Heart left ventricle (tissue), 16 donors: ENCODE results near the gene NME3. TPM values are rescaled to one million over a fixed set of nuclear protein-coding genes. Genes with fewer than 3 reads are reported as not detected.

Experiments
- ATAC-seq, 4 donors: fragments of 200-7000 bp; cut with Tn5 transposase; one replicate each; pipeline ENCODE4 v1.9.1; 2020 to 2022; ENCODE audit warnings: moderate library complexity in 4 of 4, mild to moderate bottlenecking in 3 of 4, moderate number of reproducible peaks in 1 of 4
- DNase-seq, 5 donors: peaks; one replicate each; pipeline ENCODE4 v3.0.0-alpha.2; 2020
- H3K27ac ChIP-seq, 12 donors: fragments of 200-600 bp; sonication (generic) in 4 of 12; one replicate each; pipeline versions ENCODE4 v1.5.0 to v1.8.0; 2016 to 2022; ENCODE audit warnings: mild to moderate bottlenecking in 2 of 12
- H3K27me3 ChIP-seq, 9 donors: fragments of 200-600 bp; sonication (generic) in 2 of 9; one replicate each; pipeline versions ENCODE4 v1.5.1 to v1.8.0; 2016 to 2022; ENCODE audit warnings: mild to moderate bottlenecking in 3 of 9
- H3K36me3 ChIP-seq, 9 donors: fragments of 200-600 bp; sonication (generic) in 2 of 9; one replicate each; pipeline versions ENCODE4 v1.5.0 to v1.8.0; 2018 to 2022; ENCODE audit warnings: mild to moderate bottlenecking in 2 of 9
- H3K4me1 ChIP-seq, 12 donors: fragments of 200-600 bp; sonication (generic) in 4 of 12; one replicate each; pipeline versions ENCODE4 v1.5.0 to v1.8.0; 2016 to 2022; ENCODE audit warnings: mild to moderate bottlenecking in 3 of 12
- H3K4me3 ChIP-seq, 12 donors: fragments of 200-600 bp; sonication (generic) in 4 of 12; one replicate each; pipeline versions ENCODE4 v1.5.0 to v1.8.0; 2017 to 2022; ENCODE audit warnings: mild to moderate bottlenecking in 9 of 12, moderate library complexity in 4 of 12
- H3K9me3 ChIP-seq, 12 donors: fragments of 200-600 bp; sonication (generic) in 4 of 12; one replicate each; pipeline versions ENCODE4 v1.5.0 to v1.8.0; 2016 to 2022; ENCODE audit warnings: mild to moderate bottlenecking in 1 of 12
- POLR2A ChIP-seq, 2 donors: fragments of 450-650 bp; IDR thresholded peaks; one replicate each; pipeline ENCODE4 v1.6.1; 2017; ENCODE audit warnings: antibody characterized with exemption in 2 of 2, mild to moderate bottlenecking in 2 of 2, moderate library complexity in 2 of 2
- WGBS, 4 donors: extraction: QIAGEN DNeasy Blood & Tissue Kit in 2 of 4; methylation state at CpG; one replicate each; pipeline versions ENCODE4 v1.1.5 to v1.1.7; 2013 to 2018; 5-methylcytosine and 5-hydroxymethylcytosine counted together
- intact Hi-C, 10 donors: fragments of 100-400 bp; cut with DNase I; formaldehyde crosslinking; loops; one replicate each; pipeline versions ENCODE4 v1.11.1 to v1.14.2; 2022
- polyA plus RNA-seq, 2 donors: library from polyadenylated mRNA; stranded (reverse); fragments of 200-250 nt; gene quantifications; one replicate each; pipeline ENCODE4 v1.2.3, GENCODE V29; 2013
- total RNA-seq, 9 donors: library from RNA; depleted of rRNA in 2 of 9; stranded (reverse); fragments of >200 nt in 2 of 9; fragmentation: NEBNext Ultra II Directional in 3 of 9; extraction: Animal tissue kit (Norgen Biotek cat#: 25700) in 3 of 9; gene quantifications; one replicate each; pipeline versions ENCODE4 v1.1.0 to v1.2.4, GENCODE V29; 2016 to 2023
- TF ChIP-seq, protein P1 (sequence below), 12 donors: fragments of 200-600 bp; sonication (generic) in 4 of 12; IDR thresholded peaks; one replicate each; pipeline versions ENCODE4 v1.5.0 to v1.8.0; 2018 to 2022; ENCODE audit warnings: antibody characterized with exemption in 12 of 12, mild to moderate bottlenecking in 5 of 12
- donor health status: ischemic (EF 13 %, LVEDD 7.1; RV severe dilation, severe dysfunction).
- donor health status: healthy with polysubstance abuse.
- donor health status: DM: no; HTN: yes; CAD: no.
- donor health status: DM: no; HTN: no; CAD: no.
- donor health status: ischemic (EF 25% LVEDD 6.9; RV normal size, moderate dysfunction).
- donor health status: ischemic (EF 25% LVEDD 5.7; RV mildly dilated, moderate dysfunction).
- donor health status: healthy.
- donor health status: DM: yes; HTN: yes; CAD: no.
- donor health status: ischemic (EF 35%, LVEDD 5.7; RV mildly dilated, moderate dysfunction).
- donor health status: nonischemic (EF 11% LVEDD 7.7; RV severe dilation, severe dysfunction).
- donor health status: DM: yes; HTN: yes; CAD: no.
- donor health status: PGD.
- donor health status: ischemic (EF 29% LVEDD 5.4; RV normal size, mild dysfunction).
- donor health status: nonischemic (EF 23%, LVEDD 6.1; RV moderate dilation, normal function).

NME3 gene
- total and polyA plus RNA-seq, 11 donors: 24.4 to 86.4 (median 31.3) TPM

DNA sequence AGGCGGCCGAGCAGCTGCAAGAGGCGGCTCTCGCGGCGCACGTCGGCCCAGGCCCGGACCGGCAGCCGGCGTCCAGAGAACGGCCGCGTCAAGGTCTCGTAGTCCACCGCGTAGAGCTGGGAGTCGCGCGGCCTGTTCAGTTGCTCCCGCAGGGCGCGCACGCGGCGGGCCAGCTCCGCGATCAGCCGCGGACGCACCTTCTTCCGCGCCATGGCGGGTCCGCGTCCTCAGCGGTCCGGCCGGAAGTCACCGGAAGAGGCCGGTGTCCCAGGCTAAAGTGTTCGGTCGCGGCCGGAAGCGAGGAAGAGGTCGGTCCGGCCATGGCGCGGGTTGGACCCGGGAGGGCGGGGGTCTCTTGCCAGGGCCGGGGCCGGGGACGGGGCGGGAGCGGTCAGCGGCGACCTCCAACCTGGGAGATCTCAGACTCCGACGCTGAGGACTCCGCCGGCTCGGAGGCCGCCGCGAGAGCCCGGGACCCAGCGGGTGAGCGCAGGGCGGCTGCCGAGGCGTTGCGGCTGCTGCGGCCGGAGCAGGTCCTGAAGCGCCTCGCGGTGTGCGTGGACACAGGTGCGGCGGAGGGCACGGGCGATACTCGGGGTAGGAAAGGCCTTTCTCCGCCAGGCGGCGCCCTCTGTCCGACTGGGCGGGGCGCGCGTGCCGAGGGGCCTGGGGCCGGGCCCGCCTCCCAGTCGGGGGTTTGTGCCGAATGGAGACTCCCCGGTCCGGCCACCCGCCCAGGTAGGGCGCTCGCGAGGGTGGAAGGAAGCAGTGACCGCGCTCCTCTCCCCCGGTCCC, 1.8 kb upstream of the NME3 start, which contains the start of gene MRPS34:
Gene MRPS34 (minus strand): TSS at position 227 of the 795 bp plus-strand sequence. CDS start 15 bp downstream, at position 212.
- Histone ChIP-seq H3K27me3 (no peaks in the 10 kb centered on the region), H3K27ac (peak within 1 kb of the TSS; percentile 91 to 99 (median 97)), H3K4me3 (peak within 1 kb of the TSS; percentile 75 to 99 (median 96)), H3K4me1 (peaks cover 14 to 44% (median 32%) of the 10 kb centered on the region in 12 donors), H3K9me3 (no peaks in the 10 kb centered on the region), H3K36me3 (peaks cover 0 to 46% (median 35%) of the 10 kb centered on the region in 9 donors)
- peak; percentile 83 to 93 (median 88) for DNase-seq
- intact Hi-C loops: loop anchor here in 3 of 10 donors (1.0 to 5.0 kb wide), 3 partner anchors 9 to 161 kb away; partner anchors contain the start of genes CRAMP1 (in 1 of the 3), IFT140 (in 1 of the 3), MAPK8IP3 (in 1 of the 3) and NUBP2 (in 1 of the 3)
- ATAC-seq: peak; percentile 18 to 67 (median 64)
- WGBS, 4 donors: 0% methylated on average over 41 to 108 of the region's 108 CpGs
- peak in 1 of 2 donors; percentile 69 for TF ChIP-seq POLR2A (IDR thresholded peaks at IDR 0.05)
- TF ChIP-seq, protein P1, sequence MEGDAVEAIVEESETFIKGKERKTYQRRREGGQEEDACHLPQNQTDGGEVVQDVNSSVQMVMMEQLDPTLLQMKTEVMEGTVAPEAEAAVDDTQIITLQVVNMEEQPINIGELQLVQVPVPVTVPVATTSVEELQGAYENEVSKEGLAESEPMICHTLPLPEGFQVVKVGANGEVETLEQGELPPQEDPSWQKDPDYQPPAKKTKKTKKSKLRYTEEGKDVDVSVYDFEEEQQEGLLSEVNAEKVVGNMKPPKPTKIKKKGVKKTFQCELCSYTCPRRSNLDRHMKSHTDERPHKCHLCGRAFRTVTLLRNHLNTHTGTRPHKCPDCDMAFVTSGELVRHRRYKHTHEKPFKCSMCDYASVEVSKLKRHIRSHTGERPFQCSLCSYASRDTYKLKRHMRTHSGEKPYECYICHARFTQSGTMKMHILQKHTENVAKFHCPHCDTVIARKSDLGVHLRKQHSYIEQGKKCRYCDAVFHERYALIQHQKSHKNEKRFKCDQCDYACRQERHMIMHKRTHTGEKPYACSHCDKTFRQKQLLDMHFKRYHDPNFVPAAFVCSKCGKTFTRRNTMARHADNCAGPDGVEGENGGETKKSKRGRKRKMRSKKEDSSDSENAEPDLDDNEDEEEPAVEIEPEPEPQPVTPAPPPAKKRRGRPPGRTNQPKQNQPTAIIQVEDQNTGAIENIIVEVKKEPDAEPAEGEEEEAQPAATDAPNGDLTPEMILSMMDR (IDR thresholded peaks at IDR 0.05): peak; percentile 56 to 86 (median 71)

DNA sequence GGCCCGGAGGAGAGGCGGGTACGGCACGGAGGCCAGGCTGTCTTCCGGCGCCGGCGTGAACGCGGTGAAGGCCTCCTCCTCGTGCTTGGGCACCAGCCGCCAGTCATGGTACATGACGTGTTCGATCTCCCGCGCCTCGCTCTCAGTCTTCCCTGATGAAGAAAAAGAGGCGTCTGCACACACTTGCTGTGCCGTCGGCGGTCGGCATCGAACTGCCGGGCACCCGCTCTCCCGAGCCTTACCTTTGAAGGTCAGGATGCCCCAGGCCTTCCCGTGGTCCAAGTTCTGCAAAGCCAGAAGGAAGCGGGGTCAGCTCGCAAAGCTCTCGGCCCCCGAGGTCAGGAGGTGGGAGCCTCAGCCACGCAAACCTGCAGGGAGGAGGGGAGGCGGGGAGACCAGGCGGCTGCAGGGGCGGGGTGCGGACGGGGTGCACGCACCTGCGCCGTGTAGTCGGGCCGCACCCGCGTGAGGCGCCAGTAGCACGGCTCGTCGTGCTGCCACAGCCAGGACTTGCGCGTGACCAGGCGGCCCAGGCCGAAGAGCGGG, 1.1 kb upstream of the NME3 start, which contains the start of gene EME2:
Gene EME2 (plus strand): TSS at position 449 of the 546 bp plus-strand sequence. CDS start 418 bp downstream, outside the sequence.
- no peak for DNase-seq
- intact Hi-C loops: loop anchor here in 2 of 10 donors (5.0 kb wide), 2 partner anchors 65 to 160 kb away; partner anchors contain the start of genes CRAMP1 (in 1 of the 2), IFT140 (in 1 of the 2) and MAPK8IP3 (in 1 of the 2)
- WGBS, 4 donors: 1 to 4% (median 1%) methylated on average over 15 to 53 of the region's 53 CpGs
- no peaks in the 10 kb centered on the region for H3K27me3 ChIP-seq
- peak in 1 of 4 donors; percentile 0 for ATAC-seq
- H3K4me3 ChIP-seq: peak within 1 kb of the TSS; percentile 75 to 99 (median 96)
- peaks cover 14 to 44% (median 32%) of the 10 kb centered on the region in 12 donors for H3K4me1 ChIP-seq
- peak within 1 kb of the TSS; percentile 91 to 99 (median 97) for H3K27ac ChIP-seq
- TF ChIP-seq, protein P1 (IDR thresholded peaks at IDR 0.05): no peak
- TF ChIP-seq POLR2A (IDR thresholded peaks at IDR 0.05): no peak
- no peaks in the 10 kb centered on the region for H3K9me3 ChIP-seq
- peaks cover 0 to 46% (median 35%) of the 10 kb centered on the region in 9 donors for H3K36me3 ChIP-seq

DNA sequence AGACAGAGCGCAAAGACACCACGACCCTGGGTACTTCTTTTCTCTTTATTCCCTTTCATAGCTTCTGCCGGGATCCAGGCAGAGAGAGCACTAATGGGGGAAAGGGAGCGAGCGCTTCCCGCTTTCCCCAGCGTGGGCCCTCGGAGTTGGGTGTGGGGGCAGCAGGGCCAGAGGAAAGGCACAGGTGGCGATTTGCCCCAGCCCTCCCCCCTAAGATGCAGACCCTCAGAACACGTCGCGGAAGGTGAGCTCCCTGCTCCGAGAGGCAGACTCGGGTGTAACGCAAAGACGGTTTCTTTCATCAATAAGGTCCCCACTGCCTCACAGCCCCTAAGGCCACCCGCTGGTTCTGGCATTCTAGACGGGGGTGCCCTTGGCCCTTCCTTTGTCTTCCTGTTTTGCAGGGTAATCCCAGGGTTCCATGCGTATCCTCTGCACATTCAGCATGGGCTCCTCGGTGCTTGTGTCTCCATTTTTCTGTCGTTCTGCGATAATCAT, 570 bp upstream of the NME3 start:
- Histone ChIP-seq H3K27ac (peak overlapping the region in 11 of 12 donors; percentile 14 to 99 (median 96)), H3K27me3 (no peaks in the 10 kb centered on the region), H3K4me3 (peak overlapping the region; percentile 75 to 99 (median 96)), H3K4me1 (peaks cover 14 to 44% (median 32%) of the 10 kb centered on the region in 12 donors), H3K36me3 (peaks cover 0 to 46% (median 35%) of the 10 kb centered on the region in 9 donors), H3K9me3 (no peaks in the 10 kb centered on the region)
- intact Hi-C loops: loop anchor here in 2 of 10 donors (5.0 kb wide), 2 partner anchors 65 to 160 kb away; partner anchors contain the start of genes CRAMP1 (in 1 of the 2), IFT140 (in 1 of the 2) and MAPK8IP3 (in 1 of the 2)
- no peak for TF ChIP-seq POLR2A (IDR thresholded peaks at IDR 0.05)
- TF ChIP-seq, protein P1 (IDR thresholded peaks at IDR 0.05): no peak
- DNase-seq (no peak), ATAC-seq (no peak)
- 16 to 18% (median 16%) methylated on average over 16 to 22 of the region's 22 CpGs for WGBS, 4 donors
